Stomach (tissue), 4 donors: ENCODE results near the gene ITPKA.

ENCODE experiments used
- POLR2A ChIP-seq, 4 donors: fragments of 450-650 bp; IDR thresholded peaks; one replicate each; pipeline ENCODE4 v1.6.1; 2016; ENCODE audit warnings: antibody characterized with exemption in 4 of 4, control low read depth in 2 of 4, mild to moderate bottlenecking in 1 of 4, moderate library complexity in 1 of 4
- POLR2AphosphoS5 ChIP-seq, 3 donors: sonication (generic); formaldehyde crosslinking; IDR thresholded peaks; one replicate each; pipeline ENCODE4 v1.6.1; 2016; ENCODE audit warnings: antibody characterized with exemption in 3 of 3

DNA sequence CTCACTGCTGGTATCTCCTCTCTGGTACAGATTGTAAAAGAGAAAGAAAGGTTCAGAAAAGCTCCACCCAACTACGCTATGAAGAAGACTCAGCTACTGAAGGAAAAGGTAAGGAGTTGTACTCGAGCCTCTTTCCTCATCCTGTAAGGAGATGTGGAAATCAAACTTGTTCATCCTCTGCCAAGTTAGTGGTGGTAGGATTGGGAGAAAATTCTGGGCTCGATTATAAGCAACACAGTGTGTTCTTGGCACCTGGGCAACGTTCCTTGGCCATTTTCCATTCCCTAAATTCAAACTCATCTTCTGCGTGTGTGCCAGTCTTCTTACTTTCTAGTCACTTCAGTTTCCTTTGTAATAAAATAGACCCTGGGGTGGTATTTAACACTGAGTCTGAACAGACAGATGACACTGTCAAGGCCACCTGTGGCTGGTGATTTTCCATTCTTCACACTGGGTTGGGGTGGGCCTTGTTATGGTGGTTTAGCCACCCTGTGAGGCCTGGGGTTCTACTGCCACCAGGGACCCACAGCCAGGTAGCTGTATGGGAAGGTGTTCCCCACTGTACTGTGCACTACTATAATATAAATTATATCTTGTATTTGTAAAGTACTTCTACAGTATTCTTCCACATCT lies 17.1 kb upstream of the ITPKA start:
- TF ChIP-seq POLR2A (IDR thresholded peaks at IDR 0.05) (no peak), POLR2AphosphoS5 (IDR thresholded peaks at IDR 0.05) (no peak)
